Activated effector memory CD4-positive, alpha-beta T cell treated with anti-CD3 and anti-CD28 coated beads, Interleukin-2, amount 50 U/mL, for 16 hours (primary cell): Measurements from ENCODE around the gene SLFNL1.

Experiments used
- DNase-seq: peaks from one replicate; pipeline ENCODE4 v3.0.0-alpha.2; 2020

Gene SLFNL1

DNA sequence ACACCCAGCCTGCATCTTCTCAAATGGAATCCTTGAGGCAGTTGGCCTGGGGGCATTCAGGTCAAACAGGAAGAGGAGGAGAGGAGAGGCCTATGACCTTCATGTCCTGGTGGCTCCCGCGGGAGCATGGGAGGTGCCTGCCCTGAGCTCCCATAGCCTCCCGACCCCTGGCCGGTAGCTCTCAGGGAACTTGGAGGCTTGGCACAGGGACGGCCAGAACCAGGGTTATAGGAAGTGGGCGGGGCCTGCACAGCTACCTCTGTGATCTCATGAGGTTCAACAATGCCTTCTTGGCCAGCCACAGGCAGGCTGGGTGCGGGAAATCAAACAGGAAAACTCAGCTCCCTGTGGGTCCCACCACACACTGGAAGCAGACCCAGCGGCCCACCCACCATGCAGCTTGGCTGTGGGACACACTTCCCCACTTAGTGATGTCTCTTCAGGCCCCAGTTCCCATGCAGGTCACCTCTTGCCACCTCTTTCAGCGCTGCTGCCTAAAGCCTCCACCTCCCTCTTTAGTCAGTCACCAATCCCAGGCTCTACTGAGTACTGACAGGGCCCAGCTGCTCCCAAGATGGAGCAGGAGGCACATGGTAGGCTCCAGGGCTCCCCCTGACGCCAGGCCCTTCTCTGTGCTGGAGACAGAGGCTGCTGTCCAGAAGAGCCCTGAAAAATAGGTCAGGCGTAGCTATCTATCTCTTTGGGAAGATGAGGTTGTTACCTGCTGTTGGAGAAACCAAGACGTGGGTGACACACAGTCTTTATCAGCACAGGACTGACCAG lies at the start of gene SLFNL1:
Gene SLFNL1, minus strand, starts transcription at position 200 of the 783 bp plus-strand sequence. CDS start 1,065 bp downstream, outside the sequence.
- no peak for DNase-seq

GRCh38 chr1:41056907-41057306 lies 35.4 kb upstream of the SLFNL1 start:
- DNase-seq: no peak

- DNase-seq: no peak
Measured at GRCh38 chr1:41053316-41053715, 31.8 kb upstream of the SLFNL1 start.

- no peak for DNase-seq
Measured at GRCh38 chr1:41051022-41051421, 29.5 kb upstream of the SLFNL1 start.

DNA sequence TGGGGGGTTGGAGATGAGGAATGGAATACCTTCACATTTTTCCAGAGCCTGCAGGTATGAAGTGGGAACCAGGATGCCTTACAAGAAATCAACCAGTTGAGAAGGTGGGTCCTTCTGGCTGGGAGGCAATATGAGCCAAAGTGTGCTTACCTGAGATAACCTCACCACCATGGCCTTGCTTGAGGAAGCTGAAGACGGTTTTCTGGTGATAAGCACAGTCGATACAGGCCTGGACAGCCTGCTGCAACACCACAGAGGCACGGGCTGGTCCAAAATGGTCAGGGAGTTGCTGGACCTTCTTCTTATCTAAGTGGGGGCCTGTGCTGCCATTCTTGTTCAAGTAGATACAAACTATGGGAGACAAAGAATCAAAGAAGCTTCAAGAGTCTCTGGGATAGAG lies 27.0 kb upstream of the SLFNL1 start:
- DNase-seq: no peak

GRCh38 chr1:41046347-41046775 lies 24.8 kb upstream of the SLFNL1 start:
- DNase-seq: no peak

DNA sequence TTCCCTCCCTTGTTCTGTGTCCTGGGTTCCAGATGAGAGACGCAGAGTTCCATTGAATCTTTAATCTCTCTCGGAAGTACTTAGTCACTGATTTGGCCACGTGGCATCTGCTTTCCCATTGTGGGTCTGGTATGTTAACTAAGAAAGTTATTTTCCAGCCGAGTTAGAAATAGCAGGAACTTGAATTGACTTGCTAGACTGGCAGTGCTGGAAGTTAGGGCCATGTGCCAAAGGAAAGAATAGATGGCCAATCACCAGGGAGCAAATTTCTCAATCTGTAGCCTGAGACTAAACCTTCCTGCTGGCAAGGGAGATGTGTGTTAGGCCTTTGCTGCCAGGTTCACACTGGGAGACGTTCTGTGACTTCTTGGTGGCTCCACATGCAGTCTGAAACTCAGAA lies 24.2 kb upstream of the SLFNL1 start:
- no peak for DNase-seq

- DNase-seq: no peak
Measured at GRCh38 chr1:41044187-41044586, 22.7 kb upstream of the SLFNL1 start.

- DNase-seq: no peak
Measured at GRCh38 chr1:41041614-41042270, 20.2 kb upstream of the SLFNL1 start.

GRCh38 chr1:41038110-41038509 lies 16.6 kb upstream of the SLFNL1 start:
- DNase-seq: no peak

GRCh38 chr1:41037116-41037903 lies 15.8 kb upstream of the SLFNL1 start:
- no peak for DNase-seq

DNA sequence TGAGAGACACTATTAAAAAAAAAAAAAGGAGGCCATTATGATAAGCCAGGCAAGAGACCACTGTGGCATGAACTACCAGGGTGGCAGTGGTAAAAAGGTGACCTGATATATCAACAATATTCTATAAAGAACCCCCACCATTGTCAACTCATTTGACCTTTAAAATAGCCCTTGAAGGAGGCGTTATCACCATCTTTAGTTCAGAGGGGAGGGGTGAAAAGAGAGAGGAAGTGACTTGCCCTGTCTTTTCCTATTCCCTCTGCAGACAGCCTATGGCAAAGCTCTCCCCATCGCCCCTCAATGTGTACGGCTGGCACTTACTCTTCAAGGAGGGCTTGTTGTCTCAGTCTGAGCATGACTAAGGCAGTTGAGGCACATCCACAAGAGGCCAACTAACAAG lies 11.7 kb upstream of the SLFNL1 start:
- no peak for DNase-seq

GRCh38 chr1:41032147-41032546 lies 10.6 kb upstream of the SLFNL1 start:
- no peak for DNase-seq

GRCh38 chr1:41030872-41031616 lies 9.5 kb upstream of the SLFNL1 start:
- no peak for DNase-seq

DNA sequence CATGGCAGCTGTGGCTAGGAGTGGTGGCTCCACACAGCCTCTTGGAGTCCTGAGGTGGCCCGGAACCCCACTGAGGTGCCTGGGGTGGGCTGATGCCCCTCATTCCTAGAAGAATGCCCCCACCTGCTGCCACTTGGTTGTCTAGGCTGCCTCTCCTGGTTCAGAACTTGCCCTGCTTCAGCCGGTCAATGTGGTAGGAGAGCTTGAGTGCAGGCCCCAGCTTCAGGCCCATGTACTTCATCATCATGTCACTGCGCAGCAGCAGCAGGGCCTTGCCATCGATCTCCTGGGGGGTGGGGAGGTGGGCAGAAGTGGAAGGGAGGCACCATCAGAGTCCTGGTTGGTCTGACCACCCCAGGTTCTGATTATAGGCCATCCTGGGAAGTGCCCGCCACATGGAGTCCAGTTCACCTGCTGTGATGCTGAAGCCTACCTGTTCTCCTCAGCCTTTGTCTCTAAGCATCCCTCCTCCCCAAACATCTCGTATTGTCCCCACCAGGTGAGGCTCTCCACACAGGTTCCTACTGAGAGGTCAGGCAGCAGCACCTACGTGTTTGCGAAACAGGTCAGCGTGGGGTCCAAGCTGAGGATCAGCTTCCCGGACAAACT lies 6.6 kb upstream of the SLFNL1 start:
- DNase-seq: no peak

- DNase-seq: no peak
Measured at GRCh38 chr1:41025979-41026819, 4.7 kb upstream of the SLFNL1 start.

GRCh38 chr1:41024953-41025352 lies 3.4 kb upstream of the SLFNL1 start:
- DNase-seq: no peak

GRCh38 chr1:41023279-41023990 lies 1.9 kb upstream of the SLFNL1 start:
- no peak for DNase-seq

DNA sequence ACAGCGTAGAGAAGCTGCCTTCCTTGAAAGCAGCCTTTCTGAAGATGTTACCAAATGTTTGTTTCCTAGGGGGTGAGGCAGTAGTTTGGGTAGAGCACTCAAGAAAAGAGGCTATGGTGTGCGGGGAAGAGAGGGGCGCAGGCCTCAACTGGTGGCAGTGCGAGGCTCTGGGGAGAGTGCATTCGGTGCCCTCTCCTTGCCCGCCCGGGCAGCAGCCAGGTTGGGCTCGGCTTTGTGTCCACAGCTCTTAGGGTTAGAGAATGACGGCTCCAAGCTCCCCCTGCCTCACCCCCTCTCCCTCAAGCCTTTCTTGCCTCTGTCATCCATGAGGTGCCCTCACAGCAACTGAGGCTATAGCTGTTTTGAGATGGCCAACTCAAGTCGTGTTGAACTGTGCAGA lies 899 bp upstream of the SLFNL1 start:
- DNase-seq: no peak

DNA sequence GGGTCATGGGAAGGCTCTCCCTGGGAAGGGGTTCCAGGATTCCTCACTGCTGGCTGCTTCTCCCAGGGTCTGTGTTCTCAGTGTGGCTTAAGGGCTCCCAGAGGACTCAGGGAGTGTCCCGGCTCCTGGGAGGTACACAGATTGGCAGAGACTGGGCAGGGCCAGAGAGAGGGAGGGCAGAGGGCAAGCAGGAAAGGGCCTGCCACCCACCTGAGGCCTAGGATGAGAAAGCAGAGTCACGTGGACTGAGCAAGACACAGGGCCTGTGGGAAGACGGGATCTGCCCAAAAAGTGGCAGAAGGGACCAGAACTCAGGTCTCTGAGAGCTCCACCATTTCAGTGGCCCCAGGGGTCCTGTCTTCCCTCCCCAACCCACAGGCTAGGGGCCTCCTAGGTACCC lies 871 bp downstream of the SLFNL1 start:
- DNase-seq: no peak

GRCh38 chr1:41020109-41020576 lies 1.4 kb downstream of the SLFNL1 start:
- DNase-seq: no peak
